ENCODE data around the gene SPOCK3.

- TF ChIP-seq REST (IDR thresholded peaks at IDR 0.05; ENCODE audit: unreplicated experiment) (no peak), CTCF (conservative IDR thresholded peaks at IDR 0.05; ENCODE audit: low read depth in 2 of 2) (no peak), NANOG (IDR thresholded peaks at IDR 0.05; ENCODE audit: borderline replicate concordance) (no peak), ETS1 (IDR thresholded peaks at IDR 0.05) (no peak), CREB1 (CRISPR knock-in tag; IDR thresholded peaks at IDR 0.05; ENCODE audit: low read depth) (no peak), JUNB (IDR thresholded peaks at IDR 0.05; ENCODE audit: unreplicated experiment) (no peak), EZH2phosphoT487 (IDR thresholded peaks at IDR 0.05; ENCODE audit: unreplicated experiment) (no peak), POLR2AphosphoS5 (IDR thresholded peaks at IDR 0.05; ENCODE audit: low read depth) (no peak), EZH2 (IDR thresholded peaks at IDR 0.05; ENCODE audit: low read depth, unreplicated experiment) (no peak), ZNF114 (CRISPR knock-in tag; IDR thresholded peaks at IDR 0.05) (no peak), STAT1 (IDR thresholded peaks at IDR 0.05; ENCODE audit: unreplicated experiment) (no peak), ZNF462 (CRISPR knock-in tag; IDR thresholded peaks at IDR 0.05) (no peak)
Measured at GRCh38 chr4:166981847-166982246, 252.4 kb downstream of the SPOCK3 start.

All from GM23338 (cell line).